Measurements from ENCODE around the gene CRLF2. TPM values are rescaled to one million over a fixed set of nuclear protein-coding genes. Genes with fewer than 3 reads are reported as not detected.
"Not testable (repeated sequence)": the region's sequence is repeated elsewhere in the genome, so short reads cannot be mapped to it uniquely, and the experiment has no call there.

Gene CRLF2
- total RNA-seq, 3 donors from 2014 or later, result 0.31 to 0.63 TPM; not detected in 1

DNA sequence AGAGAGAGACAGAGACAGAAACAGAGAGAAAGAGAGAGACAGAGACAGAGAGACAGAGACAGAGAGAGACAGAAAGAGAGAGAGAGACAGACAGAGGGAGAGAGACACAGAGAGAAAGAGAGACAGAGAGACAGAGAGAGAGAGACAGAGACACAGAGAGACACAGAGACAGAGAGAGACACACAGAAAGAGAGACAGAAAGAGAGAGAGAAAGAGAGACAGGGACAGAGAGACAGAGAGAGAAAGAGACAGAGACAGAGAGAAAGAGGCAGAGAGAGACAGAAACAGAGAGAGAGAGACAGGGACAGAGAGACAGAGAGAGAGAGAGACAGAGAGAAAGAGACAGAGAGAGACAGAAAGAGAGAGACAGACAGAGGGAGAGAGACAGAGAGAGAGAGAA lies 52.9 kb downstream of the CRLF2 start:
- ATAC-seq (no peak), DNase-seq (no peak)
- TF ChIP-seq, protein P1, sequence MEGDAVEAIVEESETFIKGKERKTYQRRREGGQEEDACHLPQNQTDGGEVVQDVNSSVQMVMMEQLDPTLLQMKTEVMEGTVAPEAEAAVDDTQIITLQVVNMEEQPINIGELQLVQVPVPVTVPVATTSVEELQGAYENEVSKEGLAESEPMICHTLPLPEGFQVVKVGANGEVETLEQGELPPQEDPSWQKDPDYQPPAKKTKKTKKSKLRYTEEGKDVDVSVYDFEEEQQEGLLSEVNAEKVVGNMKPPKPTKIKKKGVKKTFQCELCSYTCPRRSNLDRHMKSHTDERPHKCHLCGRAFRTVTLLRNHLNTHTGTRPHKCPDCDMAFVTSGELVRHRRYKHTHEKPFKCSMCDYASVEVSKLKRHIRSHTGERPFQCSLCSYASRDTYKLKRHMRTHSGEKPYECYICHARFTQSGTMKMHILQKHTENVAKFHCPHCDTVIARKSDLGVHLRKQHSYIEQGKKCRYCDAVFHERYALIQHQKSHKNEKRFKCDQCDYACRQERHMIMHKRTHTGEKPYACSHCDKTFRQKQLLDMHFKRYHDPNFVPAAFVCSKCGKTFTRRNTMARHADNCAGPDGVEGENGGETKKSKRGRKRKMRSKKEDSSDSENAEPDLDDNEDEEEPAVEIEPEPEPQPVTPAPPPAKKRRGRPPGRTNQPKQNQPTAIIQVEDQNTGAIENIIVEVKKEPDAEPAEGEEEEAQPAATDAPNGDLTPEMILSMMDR (IDR thresholded peaks at IDR 0.05), result no peak
- Histone ChIP-seq H3K4me3 (no peak overlapping the region), H3K4me1 (ENCODE audit: low read depth) (no peaks in the 10 kb centered on the region), H3K36me3 (ENCODE audit: low read depth) (no peaks in the 10 kb centered on the region), H3K9me3 (no peaks in the 10 kb centered on the region)
- intact Hi-C loops (cut with DNase I, micrococcal nuclease), result no loop called here

GRCh38 chrX:1156681-1157455 lies 55.6 kb downstream of the CRLF2 start:
- H3K4me3 ChIP-seq; H3K36me3 ChIP-seq (ENCODE audit: low read depth); H3K4me1 ChIP-seq (ENCODE audit: low read depth); ATAC-seq; DNase-seq; intact Hi-C loops (cut with DNase I, micrococcal nuclease); H3K9me3 ChIP-seq: not testable (repeated sequence)

GRCh38 chrX:1153940-1154339 lies 58.5 kb downstream of the CRLF2 start:
- H3K4me3 ChIP-seq, result no peak overlapping the region
- H3K9me3 ChIP-seq, result no peaks in the 10 kb centered on the region
- DNase-seq, result no peak
- intact Hi-C loops (cut with DNase I, micrococcal nuclease), result no loop called here
- no peak for ATAC-seq
- no peaks in the 10 kb centered on the region for H3K36me3 ChIP-seq (ENCODE audit: low read depth)
- H3K4me1 ChIP-seq (ENCODE audit: low read depth), result no peaks in the 10 kb centered on the region
- TF ChIP-seq, protein P1 (IDR thresholded peaks at IDR 0.05), result no peak

DNA sequence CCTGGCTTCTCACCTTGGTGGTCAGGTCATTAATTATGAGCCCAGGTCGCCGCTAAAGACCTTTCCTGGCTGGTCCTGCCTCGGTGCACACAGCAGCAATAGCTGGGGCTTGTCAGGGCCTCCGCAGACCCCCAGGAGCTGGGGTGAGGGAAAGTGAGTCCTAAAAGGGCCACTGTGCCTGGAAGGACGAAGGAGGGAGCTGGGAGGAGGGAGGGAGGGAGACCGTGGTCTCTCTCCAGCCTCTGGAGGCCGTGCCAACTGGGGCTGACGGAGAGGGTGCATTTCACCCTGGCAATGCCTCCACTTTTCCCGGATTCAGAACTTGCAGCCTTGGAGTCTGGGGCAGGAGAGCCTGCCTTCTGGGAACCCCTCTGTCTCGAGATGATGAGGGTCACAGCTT lies 60.4 kb downstream of the CRLF2 start:
- no peaks in the 10 kb centered on the region for H3K9me3 ChIP-seq
- no peak for ATAC-seq
- H3K36me3 ChIP-seq (ENCODE audit: low read depth), result no peaks in the 10 kb centered on the region
- no peak for DNase-seq
- intact Hi-C loops (cut with DNase I, micrococcal nuclease), result no loop called here
- no peak overlapping the region for H3K4me3 ChIP-seq
- TF ChIP-seq, protein P1 (IDR thresholded peaks at IDR 0.05), result no peak
- H3K4me1 ChIP-seq (ENCODE audit: low read depth), result no peaks in the 10 kb centered on the region

DNA sequence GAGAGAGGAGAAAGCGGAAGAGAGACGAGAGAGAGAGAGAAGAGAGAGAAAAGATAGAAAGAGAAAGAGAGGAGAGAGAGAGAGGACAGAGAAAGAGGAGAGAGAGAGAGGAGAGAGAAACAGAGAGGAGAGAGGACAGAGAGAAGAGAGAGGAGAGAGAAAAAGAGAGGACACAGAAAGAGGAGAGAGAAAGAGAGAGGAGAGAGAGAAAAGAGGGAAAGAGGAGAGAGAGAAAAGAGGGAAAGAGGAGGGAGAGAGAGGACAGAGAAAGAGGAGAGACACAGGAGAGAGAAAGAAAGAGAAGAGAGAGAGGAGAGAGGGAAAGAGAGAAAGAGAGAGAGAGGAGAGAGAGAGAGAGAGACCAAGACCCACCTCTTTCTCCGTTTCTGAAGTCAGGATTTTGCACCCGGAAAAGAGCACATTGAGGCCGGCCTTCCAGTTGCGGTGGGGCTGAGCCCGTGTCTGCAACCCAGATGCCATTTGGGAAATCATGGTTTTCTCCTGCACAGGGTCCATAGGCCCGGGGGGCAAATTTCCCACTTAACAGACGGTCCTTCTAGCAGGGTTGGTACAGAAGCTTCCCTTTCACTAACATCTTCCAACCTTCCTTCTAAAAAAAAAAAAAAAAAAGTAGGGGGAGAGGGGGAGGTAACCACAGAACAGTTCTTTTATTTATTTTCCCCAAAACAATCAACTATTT lies 60.9 kb downstream of the CRLF2 start:
- Histone ChIP-seq H3K4me1 (ENCODE audit: low read depth) (no peaks in the 10 kb centered on the region), H3K4me3 (no peak overlapping the region), H3K36me3 (ENCODE audit: low read depth) (no peaks in the 10 kb centered on the region), H3K9me3 (no peaks in the 10 kb centered on the region)
- ATAC-seq, result no peak
- intact Hi-C loops (cut with DNase I, micrococcal nuclease), result no loop called here
- no peak for DNase-seq
- TF ChIP-seq, protein P1 (IDR thresholded peaks at IDR 0.05), result no peak

Data from mucosa of descending colon (tissue), 3 donors.